Right cardiac atrium (tissue), 5 donors: ENCODE data around the gene CDH5. TPM values are rescaled to one million over a fixed set of nuclear protein-coding genes. Genes with fewer than 3 reads are reported as not detected.

Source experiments
- ATAC-seq, 2 donors: fragments of 200-7000 bp; cut with Tn5 transposase; one replicate each; pipeline versions ENCODE4 v1.8.0 to v1.9.1; 2020; ENCODE audit warnings: moderate library complexity in 2 of 2, mild to moderate bottlenecking in 1 of 2
- DNase-seq, 3 donors: peaks; one replicate each; pipeline ENCODE4 v3.0.0-alpha.2; 2020
- H3K27ac ChIP-seq: one replicate; pipeline ENCODE4 v1.5.1; 2013; ENCODE audit warnings: mild to moderate bottlenecking, low read length, control low read depth, moderate library complexity
- H3K27me3 ChIP-seq: one replicate; pipeline ENCODE4 v1.6.1; 2013; ENCODE audit not compliant: control insufficient read depth, insufficient read depth
- H3K4me1 ChIP-seq: one replicate; pipeline ENCODE4 v1.6.1; 2013; ENCODE audit warnings: low read length; ENCODE audit not compliant: control insufficient read depth, insufficient read depth
- H3K4me3 ChIP-seq: one replicate; pipeline ENCODE4 v1.5.1; 2013; ENCODE audit warnings: low read length, control low read depth
- H3K9me3 ChIP-seq: one replicate; pipeline ENCODE4 v1.6.1; 2013; ENCODE audit warnings: low read length; ENCODE audit not compliant: control insufficient read depth
- WGBS: extraction: QIAGEN DNeasy Blood & Tissue Kit; methylation state at CpG from one replicate; pipeline ENCODE4 v1.1.7; 2013; 5-methylcytosine and 5-hydroxymethylcytosine counted together
- intact Hi-C, 4 donors: fragments of 100-400 bp; cut with DNase I; formaldehyde crosslinking; loops; one replicate each; pipeline versions ENCODE4 v1.11.0 to v1.14.0; 2022 to 2023
- polyA plus RNA-seq: library from polyadenylated mRNA; stranded (reverse); fragments of 200-250 nt; gene quantifications from one replicate; pipeline ENCODE4 v1.2.3, GENCODE V29; 2013
- total RNA-seq, 4 donors: library from RNA; stranded (reverse); fragmentation: NEBNext Ultra II Directional; extraction: Animal tissue kit (Norgen Biotek cat#: 25700); gene quantifications; one replicate each; pipeline ENCODE4 v1.2.1, GENCODE V29; 2021
- donor health status: healthy with polysubstance abuse.
- donor health status: DM: no; HTN: yes; CAD: no.
- donor health status: DM: no; HTN: no; CAD: no.
- donor health status: DM: no; HTN: yes; CAD: no; lungs with severe emphysema.
- donor health status: DM: yes; HTN: yes; CAD: no.

Gene CDH5
- total and polyA plus RNA-seq, 5 donors = 22.9 to 47.0 (median 40.8) TPM

DNA sequence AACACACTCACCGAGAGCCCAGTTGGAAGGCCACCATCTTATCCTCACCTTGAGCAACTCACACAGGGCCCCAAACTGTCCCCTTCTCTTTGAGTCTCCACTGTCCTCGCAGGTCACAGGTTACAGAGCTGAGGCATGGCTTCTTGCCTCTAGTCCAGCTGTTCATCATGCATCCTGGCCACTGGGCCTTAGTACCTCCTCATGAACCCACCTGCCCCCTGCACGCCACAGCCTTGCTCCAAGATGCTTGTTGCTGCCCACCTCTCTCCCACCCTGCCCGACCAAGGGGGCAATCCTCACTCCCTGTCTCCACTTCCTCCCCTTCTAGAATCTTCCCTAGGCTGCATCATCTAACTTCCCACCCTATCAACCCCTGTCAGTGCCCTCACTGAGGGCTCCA lies 17.1 kb downstream of the CDH5 start:
- Histone ChIP-seq H3K27ac (peak overlapping the region; percentile 64), H3K27me3 (no peaks in the 10 kb centered on the region), H3K4me3 (no peak overlapping the region), H3K9me3 (no peaks in the 10 kb centered on the region), H3K4me1 (peaks cover 11% of the 10 kb centered on the region)
- no peak for DNase-seq
- 81% methylated on average over 4 of the region's 4 CpGs for WGBS
- ATAC-seq = no peak
- intact Hi-C loops = no loop called here

DNA sequence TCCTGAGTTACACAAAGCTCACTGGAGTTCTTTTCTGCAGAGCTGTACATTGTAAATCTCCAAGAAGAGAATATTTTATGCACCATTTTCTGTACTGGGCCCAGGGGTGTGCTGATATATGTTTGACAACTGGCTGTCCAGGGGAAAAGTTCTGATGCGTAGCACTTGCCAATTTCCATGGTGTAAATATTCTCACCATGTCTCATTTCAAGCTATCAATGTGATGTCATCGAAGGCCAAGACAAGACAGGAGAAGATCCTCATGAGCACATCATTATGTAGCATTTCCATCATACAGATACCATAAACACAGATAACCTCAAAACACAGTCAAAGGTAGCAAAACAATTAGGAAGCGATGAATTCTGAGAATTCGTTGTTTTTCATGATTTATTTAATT lies 18.9 kb downstream of the CDH5 start:
- no peak for ATAC-seq

DNA sequence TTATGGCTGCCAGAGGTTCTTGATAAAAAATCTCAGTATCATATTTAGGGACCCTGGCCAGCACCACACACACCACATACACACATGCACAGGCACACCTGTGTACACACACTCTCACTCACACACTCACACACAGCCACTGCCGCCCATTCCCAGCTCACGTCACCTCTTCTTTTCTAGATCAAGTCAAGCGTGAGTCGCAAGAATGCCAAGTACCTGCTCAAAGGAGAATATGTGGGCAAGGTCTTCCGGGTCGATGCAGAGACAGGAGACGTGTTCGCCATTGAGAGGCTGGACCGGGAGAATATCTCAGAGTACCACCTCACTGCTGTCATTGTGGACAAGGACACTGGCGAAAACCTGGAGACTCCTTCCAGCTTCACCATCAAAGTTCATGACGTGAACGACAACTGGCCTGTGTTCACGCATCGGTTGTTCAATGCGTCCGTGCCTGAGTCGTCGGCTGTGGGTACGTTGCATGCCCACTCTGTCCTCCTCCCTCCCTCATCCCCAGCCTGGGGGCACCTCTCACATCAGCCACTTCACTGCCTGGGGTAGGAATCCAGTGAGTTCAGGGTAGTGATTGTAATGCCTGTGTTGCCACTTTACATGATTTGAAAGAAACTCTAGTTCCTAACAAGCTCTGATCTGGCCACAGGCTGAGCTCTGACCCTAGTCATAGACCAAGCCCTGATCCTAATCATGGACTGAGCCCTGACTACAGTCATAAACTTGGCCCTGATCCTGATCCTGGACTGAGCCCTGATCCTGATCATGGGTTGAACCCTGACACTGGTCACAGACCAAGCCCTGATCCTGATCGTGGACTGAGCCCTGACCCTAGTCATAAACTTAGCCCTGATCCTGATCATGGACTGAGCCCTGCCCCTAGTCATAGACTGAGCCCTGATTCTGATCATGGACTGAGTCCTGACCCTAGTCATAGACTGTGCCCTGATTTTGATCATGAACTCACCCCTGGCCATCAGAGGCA lies 20.4 kb downstream of the CDH5 start:
- Histone ChIP-seq H3K4me1 (peaks cover 5% of the 10 kb centered on the region), H3K27me3 (no peaks in the 10 kb centered on the region), H3K4me3 (no peak overlapping the region), H3K27ac (no peak overlapping the region), H3K9me3 (no peaks in the 10 kb centered on the region)
- DNase-seq = no peak
- WGBS = 84% methylated on average over 20 of the region's 20 CpGs
- intact Hi-C loops = no loop called here
- ATAC-seq = no peak

More for the DNA sequence above, 18.9 kb downstream of the CDH5 start:
- no peak overlapping the region for H3K4me3 ChIP-seq
- 91% methylated on average over 4 of the region's 4 CpGs for WGBS
- peaks cover 8% of the 10 kb centered on the region for H3K4me1 ChIP-seq
- no peak overlapping the region for H3K27ac ChIP-seq
- no peaks in the 10 kb centered on the region for H3K27me3 ChIP-seq
- no peak for DNase-seq
- H3K9me3 ChIP-seq = no peaks in the 10 kb centered on the region
- intact Hi-C loops = no loop called here

DNA sequence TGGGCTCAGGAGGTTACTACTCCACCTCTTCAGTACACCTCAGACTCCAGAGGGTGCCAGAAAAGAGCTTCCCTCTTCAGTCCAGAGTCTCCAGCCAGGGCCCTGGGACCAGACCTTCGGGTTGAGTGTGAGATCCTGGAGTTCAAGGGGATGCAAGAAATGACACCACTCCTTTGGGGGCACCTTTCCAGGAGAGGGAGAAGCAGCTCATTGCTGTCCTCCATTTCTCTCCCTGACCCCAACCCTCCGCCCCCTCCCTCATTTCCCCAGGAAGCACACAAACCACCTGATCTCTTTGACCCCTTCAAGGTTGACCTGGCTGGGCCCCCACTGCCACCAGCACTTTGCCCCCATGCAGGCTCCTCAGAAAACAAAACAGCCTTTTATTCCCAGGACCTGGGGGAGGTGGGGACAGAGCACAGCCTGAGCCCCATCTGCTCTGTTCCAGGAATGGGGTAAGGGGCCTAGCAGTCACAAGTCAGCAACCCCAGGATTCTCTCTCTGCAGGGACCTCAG lies 21.4 kb downstream of the CDH5 start:
- Histone ChIP-seq H3K27me3 (no peaks in the 10 kb centered on the region), H3K27ac (no peak overlapping the region), H3K4me3 (no peak overlapping the region), H3K9me3 (no peaks in the 10 kb centered on the region), H3K4me1 (peaks cover 5% of the 10 kb centered on the region)
- WGBS = 83% methylated on average over 2 of the region's 2 CpGs
- DNase-seq = no peak
- intact Hi-C loops = no loop called here
- ATAC-seq = no peak

DNA sequence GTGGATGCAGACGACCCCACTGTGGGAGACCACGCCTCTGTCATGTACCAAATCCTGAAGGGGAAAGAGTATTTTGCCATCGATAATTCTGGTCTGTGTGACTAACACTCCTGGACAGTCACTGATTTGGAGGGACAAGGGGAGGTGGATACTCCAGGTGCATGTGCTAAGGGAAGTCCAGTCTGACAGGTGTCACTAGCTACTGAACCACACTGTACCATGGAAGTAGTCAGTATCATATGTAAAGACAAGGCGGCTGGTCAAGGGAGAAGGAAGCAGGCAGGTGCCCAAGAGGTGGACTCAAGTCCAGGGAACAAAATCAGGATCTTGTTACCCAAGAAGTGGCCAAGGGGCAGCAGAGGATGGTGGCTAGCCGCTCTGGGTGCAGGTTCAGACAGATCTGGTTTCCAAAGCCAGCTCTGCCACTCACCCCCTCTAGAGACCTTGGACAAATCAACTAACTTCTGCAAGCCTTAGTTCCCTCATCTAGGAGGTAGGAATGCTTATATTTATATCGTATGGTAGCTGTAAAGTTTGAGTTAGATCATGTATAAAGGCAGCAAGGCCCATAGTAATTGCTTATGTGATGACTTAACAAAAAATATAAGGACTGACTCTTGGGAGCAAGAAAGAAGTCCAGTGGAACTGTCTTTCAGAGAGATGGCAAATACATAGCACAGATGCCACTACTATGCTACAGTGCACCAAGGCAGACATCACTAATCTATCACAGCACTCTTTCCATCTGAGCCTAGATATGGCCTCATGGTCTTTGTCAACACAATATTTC lies 22.1 kb downstream of the CDH5 start:
- WGBS = 85% methylated on average over 6 of the region's 6 CpGs
- no peaks in the 10 kb centered on the region for H3K27me3 ChIP-seq
- H3K4me1 ChIP-seq = peaks cover 2% of the 10 kb centered on the region
- ATAC-seq (no peak), DNase-seq (no peak)
- no peak overlapping the region for H3K4me3 ChIP-seq
- H3K9me3 ChIP-seq = no peaks in the 10 kb centered on the region
- no peak overlapping the region for H3K27ac ChIP-seq
- intact Hi-C loops = no loop called here

DNA sequence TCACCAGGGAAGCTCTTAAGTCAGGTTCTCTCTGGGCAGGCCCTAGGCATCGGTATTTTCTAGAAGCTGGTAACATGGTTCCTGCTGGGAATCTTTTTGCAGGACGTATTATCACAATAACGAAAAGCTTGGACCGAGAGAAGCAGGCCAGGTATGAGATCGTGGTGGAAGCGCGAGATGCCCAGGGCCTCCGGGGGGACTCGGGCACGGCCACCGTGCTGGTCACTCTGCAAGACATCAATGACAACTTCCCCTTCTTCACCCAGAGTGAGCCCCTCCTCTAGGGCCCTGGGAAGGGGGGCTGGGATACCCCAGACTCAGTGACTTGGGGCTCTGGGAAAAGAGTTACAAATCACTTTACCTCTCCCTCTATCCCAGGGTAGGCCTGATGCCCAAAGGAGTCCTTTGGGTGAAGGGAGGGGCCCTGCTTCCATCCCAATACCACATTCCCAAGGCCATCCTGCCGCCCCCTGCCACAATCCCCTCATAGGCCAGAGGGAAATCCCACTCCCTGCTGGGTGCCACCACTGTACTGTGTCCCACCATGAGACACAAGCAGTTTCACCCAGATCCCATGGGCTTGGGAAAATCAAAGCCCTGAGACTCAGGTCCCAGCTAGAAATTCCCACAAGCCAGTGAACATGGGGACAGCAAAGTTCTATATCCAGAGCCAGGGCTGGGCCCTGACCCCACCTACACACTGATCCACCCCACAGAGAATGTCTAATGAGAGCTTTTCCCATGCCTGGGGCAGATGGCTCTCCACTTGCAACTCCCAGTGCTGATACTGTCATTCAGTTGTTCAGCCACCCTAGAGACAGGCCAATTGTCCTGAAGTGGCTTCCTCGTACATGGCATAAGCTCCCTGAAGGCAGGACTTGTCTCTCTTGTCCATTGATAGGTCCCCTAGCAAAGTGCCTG lies 23.0 kb downstream of the CDH5 start:
- intact Hi-C loops = no loop called here
- 95% methylated on average over 13 of the region's 13 CpGs for WGBS

DNA sequence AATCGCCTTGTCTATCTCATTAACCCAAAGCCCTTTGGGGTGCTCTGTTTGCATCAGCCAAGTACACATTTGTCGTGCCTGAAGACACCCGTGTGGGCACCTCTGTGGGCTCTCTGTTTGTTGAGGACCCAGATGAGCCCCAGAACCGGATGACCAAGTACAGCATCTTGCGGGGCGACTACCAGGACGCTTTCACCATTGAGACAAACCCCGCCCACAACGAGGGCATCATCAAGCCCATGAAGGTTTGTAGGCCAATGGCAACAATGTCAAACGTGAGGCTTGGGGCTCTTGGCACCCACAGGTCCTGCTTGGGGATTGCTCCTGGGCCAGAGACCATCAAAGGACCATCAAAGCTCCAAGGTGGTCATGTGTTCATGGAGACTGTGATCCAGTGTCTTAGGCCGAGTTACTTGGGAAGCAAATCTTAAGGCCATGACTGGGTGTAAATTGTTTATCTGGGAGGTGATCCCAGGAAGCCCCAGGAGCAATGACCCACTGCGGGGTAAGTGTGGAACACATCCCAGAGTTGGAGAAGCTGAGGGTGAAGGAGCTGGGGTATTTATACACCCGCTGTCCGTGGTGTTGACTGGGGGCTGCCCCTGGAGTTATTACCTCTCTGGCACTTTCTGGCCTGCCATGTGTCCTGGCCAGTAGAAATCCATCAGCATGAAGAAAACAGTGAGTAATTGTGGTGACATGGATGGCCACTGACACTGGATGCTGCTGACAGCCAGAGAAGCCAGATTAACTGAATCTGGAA lies 24.0 kb downstream of the CDH5 start:
- 88% methylated on average over 14 of the region's 14 CpGs for WGBS
- Histone ChIP-seq H3K4me3 (no peak overlapping the region), H3K27ac (no peak overlapping the region), H3K27me3 (no peaks in the 10 kb centered on the region), H3K9me3 (no peaks in the 10 kb centered on the region), H3K4me1 (no peaks in the 10 kb centered on the region)
- intact Hi-C loops = no loop called here
- DNase-seq = no peak
- no peak for ATAC-seq

More for the DNA sequence above, 23.0 kb downstream of the CDH5 start:
- H3K9me3 ChIP-seq = no peaks in the 10 kb centered on the region
- no peak for DNase-seq
- H3K27ac ChIP-seq = no peak overlapping the region
- no peaks in the 10 kb centered on the region for H3K4me1 ChIP-seq
- ATAC-seq = no peak
- no peaks in the 10 kb centered on the region for H3K27me3 ChIP-seq
- no peak overlapping the region for H3K4me3 ChIP-seq

- intact Hi-C loops = no loop called here
- 73% methylated on average over 18 of the region's 18 CpGs for WGBS
- ATAC-seq (peak; percentile 44 to 52), DNase-seq (peak in 1 of 3 donors; percentile 83)
- H3K27ac ChIP-seq = no peak overlapping the region
- H3K27me3 ChIP-seq = no peaks in the 10 kb centered on the region
- no peaks in the 10 kb centered on the region for H3K9me3 ChIP-seq
- no peaks in the 10 kb centered on the region for H3K4me1 ChIP-seq
- no peak overlapping the region for H3K4me3 ChIP-seq
These were observed 25.5 kb downstream of the CDH5 start for GRCh38 chr16:66391726-66392670.

- ATAC-seq = no peak
- Histone ChIP-seq H3K9me3 (no peaks in the 10 kb centered on the region), H3K27ac (no peak overlapping the region), H3K27me3 (no peaks in the 10 kb centered on the region), H3K4me1 (no peaks in the 10 kb centered on the region), H3K4me3 (no peak overlapping the region)
- intact Hi-C loops = no loop called here
- no peak for DNase-seq
- 91% methylated on average over 7 of the region's 7 CpGs for WGBS
These were observed 29.5 kb downstream of the CDH5 start for GRCh38 chr16:66395806-66396555.
